ENCODE data around the gene KCNK3.

Gene KCNK3

GRCh38 chr2:26666671-26667070 lies 25.9 kb upstream of the KCNK3 start:
- DNase-seq, result no peak

- DNase-seq, result no peak
Measured at GRCh38 chr2:26668041-26668440, 24.5 kb upstream of the KCNK3 start.

- DNase-seq, result no peak
Measured at GRCh38 chr2:26668856-26669750, 23.4 kb upstream of the KCNK3 start.

- no peak for DNase-seq
Measured at GRCh38 chr2:26670171-26670570, 22.4 kb upstream of the KCNK3 start.

GRCh38 chr2:26670931-26671460 lies 21.5 kb upstream of the KCNK3 start:
- DNase-seq, result no peak

GRCh38 chr2:26671691-26672090 lies 20.8 kb upstream of the KCNK3 start:
- DNase-seq, result no peak

GRCh38 chr2:26672112-26672817 lies 20.3 kb upstream of the KCNK3 start:
- DNase-seq, result no peak

GRCh38 chr2:26672818-26673393 lies 19.6 kb upstream of the KCNK3 start:
- no peak for DNase-seq

- DNase-seq, result no peak
Measured at GRCh38 chr2:26674002-26674751, 18.3 kb upstream of the KCNK3 start.

GRCh38 chr2:26674771-26675170 lies 17.8 kb upstream of the KCNK3 start:
- DNase-seq, result no peak

GRCh38 chr2:26675651-26676255 lies 16.8 kb upstream of the KCNK3 start:
- DNase-seq, result no peak

GRCh38 chr2:26678035-26678434 lies 14.5 kb upstream of the KCNK3 start:
- no peak for DNase-seq

- DNase-seq, result no peak
Measured at GRCh38 chr2:26679867-26680266, 12.7 kb upstream of the KCNK3 start.

- DNase-seq, result no peak
Measured at GRCh38 chr2:26681656-26682055, 10.9 kb upstream of the KCNK3 start.

GRCh38 chr2:26682155-26682554 lies 10.4 kb upstream of the KCNK3 start:
- no peak for DNase-seq

GRCh38 chr2:26683583-26683982 lies 8.9 kb upstream of the KCNK3 start:
- no peak for DNase-seq

GRCh38 chr2:26685341-26685740 lies 7.2 kb upstream of the KCNK3 start:
- no peak for DNase-seq

- DNase-seq, result no peak
Measured at GRCh38 chr2:26685989-26686839, 6.3 kb upstream of the KCNK3 start.

- DNase-seq, result no peak
Measured at GRCh38 chr2:26687328-26687727, 5.2 kb upstream of the KCNK3 start.

GRCh38 chr2:26687801-26688200 lies 4.7 kb upstream of the KCNK3 start:
- DNase-seq, result no peak

- DNase-seq, result no peak
Measured at GRCh38 chr2:26691161-26691560, 1.4 kb upstream of the KCNK3 start.

Data from fibroblast of skin of back (primary cell).